Coronary artery (tissue), 2 donors: ENCODE data around the gene NUPR1.
"Not testable (repeated sequence)": the region's sequence is repeated elsewhere in the genome, so short reads cannot be mapped to it uniquely, and the experiment has no call there.

Experiments
- DNase-seq: peaks from one replicate; pipeline ENCODE4 v3.0.0-alpha.2; 2017; ENCODE audit warnings: low spot score
- H3K27ac ChIP-seq, 2 donors: fragments of 200-600 bp; sonication (generic); one replicate each; pipeline ENCODE4 v1.5.1; 2016 to 2019
- H3K4me3 ChIP-seq: fragments of 200-600 bp; sonication (generic); 2 replicates; pipeline ENCODE4 v1.5.1; 2016; ENCODE audit warnings: mild to moderate bottlenecking, moderate library complexity
- CTCF ChIP-seq: fragments of 200-600 bp; sonication (generic); IDR thresholded peaks from one replicate; pipeline ENCODE4 v1.5.1; 2019; ENCODE audit warnings: antibody characterized with exemption

NUPR1 gene

GRCh38 chr16:28553776-28554633, 15.2 kb upstream of the NUPR1 start, which contains the start of gene SGF29:
SGF29 (plus strand) TSS chr16:28553920; CDS start chr16:28581070, 27,150 bp downstream.
- no peak for TF ChIP-seq CTCF
- peak; percentile 93 for DNase-seq
- Histone ChIP-seq H3K4me3 (peak within 1 kb of the TSS; percentile 88), H3K27ac (peak within 1 kb of the TSS; percentile 94 to 99)

GRCh38 chr16:28549301-28549899, 10.6 kb upstream of the NUPR1 start:
- Histone ChIP-seq H3K27ac (no peak overlapping the region), H3K4me3 (no peak overlapping the region)
- DNase-seq, result no peak
- no peak for TF ChIP-seq CTCF

DNA sequence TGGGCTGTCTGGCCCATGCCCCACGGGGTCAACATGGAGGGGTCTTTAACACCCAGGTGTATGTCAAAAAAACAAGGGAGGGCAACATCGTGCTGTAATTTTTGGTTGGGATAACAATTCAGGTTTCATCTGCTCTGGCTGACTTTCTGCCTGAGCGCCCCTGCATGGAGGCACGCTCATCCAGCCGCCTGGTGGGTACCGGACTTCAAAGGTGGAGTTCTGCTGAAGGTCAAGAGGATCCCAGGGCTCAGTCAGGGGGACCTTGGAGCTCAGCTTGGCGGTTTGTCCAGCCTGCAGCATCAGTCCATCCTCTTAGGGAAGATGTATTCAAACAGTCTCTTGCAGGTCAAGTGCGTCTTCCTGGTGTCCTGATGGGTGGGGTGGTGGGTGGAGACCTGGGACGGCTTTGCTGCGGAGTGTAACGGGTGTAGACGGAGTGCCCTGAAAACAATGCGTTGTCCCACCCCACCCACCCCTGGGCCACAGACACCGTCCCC, 9.6 kb upstream of the NUPR1 start:
- no peak for DNase-seq
- TF ChIP-seq CTCF, result no peak
- Histone ChIP-seq H3K4me3 (no peak overlapping the region), H3K27ac (no peak overlapping the region)

DNA sequence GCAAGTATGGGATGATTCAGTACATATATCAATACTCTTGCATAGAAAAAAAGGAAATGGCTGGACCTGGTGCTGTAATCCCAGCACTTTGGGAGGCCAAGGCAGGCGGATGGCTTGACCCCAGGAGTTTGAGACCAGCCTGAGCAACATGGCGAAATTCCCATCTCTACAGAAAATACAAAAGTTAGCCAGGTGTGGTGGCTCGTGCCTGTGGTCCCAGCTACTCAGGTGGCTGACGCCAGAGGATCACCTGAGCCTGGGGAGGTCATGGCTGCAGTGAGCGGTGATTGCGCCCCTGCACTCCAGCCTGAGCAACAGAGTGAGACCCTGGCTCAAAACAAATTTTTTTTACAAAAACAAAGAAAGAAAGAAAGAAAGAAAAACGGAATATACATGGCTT, 7.9 kb upstream of the NUPR1 start:
- TF ChIP-seq CTCF, result no peak
- no peak for DNase-seq

DNA sequence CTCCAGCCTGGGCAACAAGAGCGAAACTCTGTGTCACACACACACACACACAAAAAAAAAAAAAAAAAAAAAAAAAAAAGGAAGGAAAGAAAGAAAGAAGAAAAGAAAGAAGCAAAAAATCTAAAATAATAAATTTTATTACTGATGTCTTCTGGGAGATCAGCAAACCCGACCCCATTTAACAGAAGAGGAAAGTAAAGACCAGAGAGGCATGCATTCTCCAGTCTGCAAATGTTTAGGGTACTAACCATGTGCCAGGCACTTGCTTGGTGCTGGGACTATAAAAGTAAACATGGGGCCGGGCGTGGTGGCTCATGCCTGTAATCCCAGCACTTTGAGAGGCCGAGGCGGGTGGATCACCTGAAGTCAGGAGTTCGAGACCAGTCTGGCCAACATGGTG, 7.2 kb upstream of the NUPR1 start:
- H3K27ac ChIP-seq, DNase-seq, H3K4me3 ChIP-seq: not testable (repeated sequence)

More for the DNA sequence above, 7.9 kb upstream of the NUPR1 start:
- Histone ChIP-seq H3K27ac (no peak overlapping the region), H3K4me3 (no peak overlapping the region)

DNA sequence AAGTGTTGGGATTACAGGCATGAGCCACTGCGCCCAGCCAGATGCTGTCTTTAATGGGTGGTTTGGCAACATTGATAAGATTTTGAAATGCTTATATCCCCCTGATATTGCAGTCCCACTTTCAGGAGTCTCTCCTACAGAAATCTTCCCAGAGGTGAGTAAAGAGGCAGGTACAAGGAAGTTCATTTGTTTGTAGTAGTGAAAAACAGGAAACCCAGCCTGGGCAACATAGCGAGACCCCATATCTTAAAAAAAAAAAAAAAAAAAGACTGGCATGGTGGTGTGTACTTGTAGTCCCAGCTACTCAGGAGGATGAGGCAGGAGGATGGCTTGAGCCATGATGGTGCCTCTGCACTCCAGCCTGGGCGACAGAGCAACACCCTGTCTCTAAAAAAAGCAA, 6.2 kb upstream of the NUPR1 start:
- DNase-seq, result no peak
- Histone ChIP-seq H3K27ac (no peak overlapping the region), H3K4me3 (no peak overlapping the region)
- no peak for TF ChIP-seq CTCF

GRCh38 chr16:28543072-28543471, 4.3 kb upstream of the NUPR1 start:
- no peak for DNase-seq
- H3K4me3 ChIP-seq, result no peak overlapping the region

More at GRCh38 chr16:28543072-28543471, 4.3 kb upstream of the NUPR1 start:
- TF ChIP-seq CTCF, result no peak
- no peak overlapping the region for H3K27ac ChIP-seq
